ENCODE results near the gene TBC1D1. TPM values are rescaled to one million over a fixed set of nuclear protein-coding genes. Genes with fewer than 3 reads are reported as not detected.

The TBC1D1 gene
- total RNA-seq, 1 donor from 2014 or later: 113 TPM

DNA sequence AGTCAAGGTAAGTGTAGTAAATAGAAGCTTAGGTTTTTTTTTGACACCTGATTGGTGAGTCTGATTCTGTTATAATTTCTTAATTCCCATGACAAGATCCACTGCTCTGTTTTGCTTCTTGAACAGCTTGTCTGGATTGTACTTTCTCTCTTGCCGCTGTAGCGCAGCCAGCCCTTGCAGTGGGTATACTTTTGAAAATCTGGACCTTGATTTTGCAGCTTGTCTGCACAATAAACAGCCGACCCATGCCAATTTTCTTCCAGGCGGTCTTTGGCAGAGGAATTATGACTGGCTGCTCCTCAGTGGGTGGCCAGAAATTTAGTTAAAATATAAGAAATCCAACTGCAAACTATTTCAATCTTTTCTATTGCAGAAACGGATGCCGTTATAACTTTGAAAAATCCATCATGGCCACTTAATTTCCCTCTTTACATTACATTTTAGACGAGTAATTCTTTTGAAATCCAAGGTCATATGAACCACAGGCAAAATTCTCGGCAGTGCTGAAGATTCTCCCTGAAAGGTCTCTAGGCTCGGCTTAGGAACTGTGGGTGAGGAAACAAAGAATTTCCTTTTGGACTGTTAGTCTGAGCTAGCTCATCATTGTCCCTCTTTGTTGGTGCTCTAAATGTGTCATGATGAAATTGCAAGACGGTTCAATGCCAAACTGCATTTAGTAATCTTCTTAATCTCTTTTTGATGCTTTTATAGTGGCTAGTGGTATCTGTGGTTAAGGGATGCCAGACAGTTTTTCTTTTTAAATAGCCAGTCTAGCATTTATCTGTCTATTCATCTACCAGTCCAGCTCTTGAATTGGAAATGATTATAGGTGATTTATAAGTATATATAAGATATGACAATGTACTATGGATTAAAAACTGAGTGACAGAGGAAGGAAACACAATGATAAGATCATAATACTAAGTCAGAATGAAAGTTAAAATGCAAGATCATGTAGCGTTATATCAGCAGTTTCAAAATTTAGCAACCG is 37.8 kb downstream of the TBC1D1 start:
- TF ChIP-seq, protein P1, sequence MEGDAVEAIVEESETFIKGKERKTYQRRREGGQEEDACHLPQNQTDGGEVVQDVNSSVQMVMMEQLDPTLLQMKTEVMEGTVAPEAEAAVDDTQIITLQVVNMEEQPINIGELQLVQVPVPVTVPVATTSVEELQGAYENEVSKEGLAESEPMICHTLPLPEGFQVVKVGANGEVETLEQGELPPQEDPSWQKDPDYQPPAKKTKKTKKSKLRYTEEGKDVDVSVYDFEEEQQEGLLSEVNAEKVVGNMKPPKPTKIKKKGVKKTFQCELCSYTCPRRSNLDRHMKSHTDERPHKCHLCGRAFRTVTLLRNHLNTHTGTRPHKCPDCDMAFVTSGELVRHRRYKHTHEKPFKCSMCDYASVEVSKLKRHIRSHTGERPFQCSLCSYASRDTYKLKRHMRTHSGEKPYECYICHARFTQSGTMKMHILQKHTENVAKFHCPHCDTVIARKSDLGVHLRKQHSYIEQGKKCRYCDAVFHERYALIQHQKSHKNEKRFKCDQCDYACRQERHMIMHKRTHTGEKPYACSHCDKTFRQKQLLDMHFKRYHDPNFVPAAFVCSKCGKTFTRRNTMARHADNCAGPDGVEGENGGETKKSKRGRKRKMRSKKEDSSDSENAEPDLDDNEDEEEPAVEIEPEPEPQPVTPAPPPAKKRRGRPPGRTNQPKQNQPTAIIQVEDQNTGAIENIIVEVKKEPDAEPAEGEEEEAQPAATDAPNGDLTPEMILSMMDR (conservative IDR thresholded peaks at IDR 0.05): no peak
- Mint-ChIP-seq H3K36me3 (ENCODE audit: low read depth) (no peaks in the 10 kb centered on the region), H3K4me3 (no peak overlapping the region), H3K27ac (ENCODE audit: unreplicated experiment) (no peak overlapping the region), H3K27me3 (ENCODE audit: low read depth) (no peaks in the 10 kb centered on the region), H3K9me3 (no peaks in the 10 kb centered on the region), H3K4me1 (peaks cover 6% of the 10 kb centered on the region)
- no peak for DNase-seq (ENCODE audit: low read depth, low spot score)

DNA sequence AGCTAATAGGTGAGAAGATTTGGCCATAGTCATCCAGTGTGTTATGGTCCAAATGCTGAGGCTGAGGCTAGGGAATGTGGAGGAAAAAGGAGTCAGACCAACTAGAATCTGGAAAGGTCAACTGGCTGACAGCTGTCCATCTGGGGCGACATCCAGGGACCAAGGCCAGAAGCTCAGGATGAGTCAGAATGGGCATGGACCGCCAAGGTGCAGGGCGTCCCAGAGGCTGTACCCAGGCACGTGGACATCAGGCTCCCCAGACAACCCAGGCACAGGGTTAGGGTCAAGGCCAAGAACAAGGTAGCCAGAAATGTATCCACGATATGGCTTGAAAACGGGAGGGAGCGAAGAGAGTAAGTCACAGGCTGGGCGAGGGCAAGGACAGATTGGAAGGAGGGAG is 43.2 kb downstream of the TBC1D1 start:
- H3K9me3 Mint-ChIP-seq: no peaks in the 10 kb centered on the region
- DNase-seq (ENCODE audit: low read depth, low spot score): no peak
- H3K27ac Mint-ChIP-seq (ENCODE audit: unreplicated experiment): peak overlapping the region; percentile 32
- H3K4me3 Mint-ChIP-seq: no peak overlapping the region
- H3K4me1 Mint-ChIP-seq: no peaks in the 10 kb centered on the region
- no peaks in the 10 kb centered on the region for H3K36me3 Mint-ChIP-seq (ENCODE audit: low read depth)
- peaks cover 2% of the 10 kb centered on the region for H3K27me3 Mint-ChIP-seq (ENCODE audit: low read depth)
- TF ChIP-seq, protein P1 (conservative IDR thresholded peaks at IDR 0.05): no peak

DNA sequence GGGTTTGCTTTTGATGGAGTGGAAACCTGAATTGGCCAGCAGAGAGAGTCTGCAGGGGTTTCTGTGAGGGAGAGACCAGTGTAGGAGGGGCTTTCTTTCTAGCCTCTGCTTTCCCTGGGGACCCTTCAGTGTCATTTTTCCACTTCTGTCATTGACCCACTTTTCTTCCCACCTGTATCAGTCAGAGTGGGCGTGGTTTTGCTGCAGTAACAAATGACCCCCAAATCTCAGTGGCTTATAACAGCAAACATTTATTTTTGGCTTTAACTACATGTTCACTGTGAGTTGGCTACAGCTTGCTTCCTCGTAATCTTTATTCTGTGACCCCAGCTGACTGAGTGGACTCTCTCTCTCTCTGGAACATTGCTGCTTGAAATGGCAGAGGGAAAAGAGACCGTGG is 43.7 kb downstream of the TBC1D1 start:
- Mint-ChIP-seq H3K36me3 (ENCODE audit: low read depth) (no peaks in the 10 kb centered on the region), H3K9me3 (no peaks in the 10 kb centered on the region), H3K27me3 (ENCODE audit: low read depth) (peaks cover 2% of the 10 kb centered on the region), H3K27ac (ENCODE audit: unreplicated experiment) (no peak overlapping the region), H3K4me3 (no peak overlapping the region), H3K4me1 (no peaks in the 10 kb centered on the region)
- no peak for DNase-seq (ENCODE audit: low read depth, low spot score)
- TF ChIP-seq, protein P1 (conservative IDR thresholded peaks at IDR 0.05): no peak

DNA sequence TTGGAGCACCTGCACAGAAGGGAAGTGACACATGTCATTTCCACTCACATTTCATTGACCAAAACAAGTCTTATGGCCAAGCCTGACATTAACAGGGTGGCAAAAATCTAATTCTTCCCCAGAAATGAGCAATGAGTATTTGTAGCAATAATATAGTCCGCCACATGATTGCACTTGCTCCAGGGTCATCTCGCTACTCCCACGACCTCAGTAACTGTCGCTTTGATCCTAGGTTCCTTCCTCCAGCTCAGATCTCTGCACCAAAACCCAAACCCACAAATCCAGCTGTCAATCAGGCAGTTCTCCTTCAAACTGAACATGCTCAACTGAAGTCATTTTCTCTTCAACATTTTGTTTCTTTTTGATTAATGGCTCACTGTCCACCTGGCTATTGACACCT is 44.1 kb downstream of the TBC1D1 start:
- Mint-ChIP-seq H3K27ac (ENCODE audit: unreplicated experiment) (no peak overlapping the region), H3K27me3 (ENCODE audit: low read depth) (peaks cover 2% of the 10 kb centered on the region), H3K9me3 (no peaks in the 10 kb centered on the region), H3K4me1 (no peaks in the 10 kb centered on the region), H3K4me3 (no peak overlapping the region), H3K36me3 (ENCODE audit: low read depth) (no peaks in the 10 kb centered on the region)
- TF ChIP-seq, protein P1 (conservative IDR thresholded peaks at IDR 0.05): no peak
- DNase-seq (ENCODE audit: low read depth, low spot score): no peak

DNA sequence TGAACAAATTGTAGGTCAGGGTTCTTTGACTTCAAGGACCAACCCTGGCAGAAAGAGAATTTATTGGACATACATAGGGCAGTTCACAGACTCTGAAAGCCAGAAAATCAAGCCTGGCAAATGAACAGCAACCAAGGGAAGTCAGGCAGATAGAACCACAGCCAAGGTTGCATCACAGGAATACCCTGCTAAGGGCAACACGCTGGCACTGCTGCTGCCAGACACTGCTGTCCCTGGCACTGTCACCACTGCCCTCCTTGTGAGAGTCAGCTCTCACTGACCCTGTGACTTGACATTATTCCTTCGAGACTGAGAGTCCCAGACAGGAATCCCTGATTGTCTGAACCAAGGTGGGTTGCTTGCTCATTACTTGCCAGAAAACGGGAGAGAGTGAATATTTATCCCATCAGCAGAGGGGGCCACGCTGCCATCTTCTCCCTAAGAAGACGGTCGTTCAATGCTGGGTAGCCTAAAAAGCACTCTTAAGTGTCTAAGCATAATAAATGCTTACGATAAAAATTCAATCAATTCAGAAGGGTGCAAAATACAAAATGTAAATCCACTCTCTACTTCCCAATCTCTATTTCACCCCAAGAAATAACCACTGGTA is 46.1 kb downstream of the TBC1D1 start:
- H3K9me3 Mint-ChIP-seq: peaks cover 7% of the 10 kb centered on the region
- peaks cover 2% of the 10 kb centered on the region for H3K36me3 Mint-ChIP-seq (ENCODE audit: low read depth)
- H3K27ac Mint-ChIP-seq (ENCODE audit: unreplicated experiment): no peak overlapping the region
- peaks cover 2% of the 10 kb centered on the region for H3K27me3 Mint-ChIP-seq (ENCODE audit: low read depth)
- no peak overlapping the region for H3K4me3 Mint-ChIP-seq
- TF ChIP-seq, protein P1 (conservative IDR thresholded peaks at IDR 0.05): no peak
- H3K4me1 Mint-ChIP-seq: no peaks in the 10 kb centered on the region
- DNase-seq (ENCODE audit: low read depth, low spot score): no peak
